ENCODE measurements around the gene GSTT4.

- TF ChIP-seq, protein P1, sequence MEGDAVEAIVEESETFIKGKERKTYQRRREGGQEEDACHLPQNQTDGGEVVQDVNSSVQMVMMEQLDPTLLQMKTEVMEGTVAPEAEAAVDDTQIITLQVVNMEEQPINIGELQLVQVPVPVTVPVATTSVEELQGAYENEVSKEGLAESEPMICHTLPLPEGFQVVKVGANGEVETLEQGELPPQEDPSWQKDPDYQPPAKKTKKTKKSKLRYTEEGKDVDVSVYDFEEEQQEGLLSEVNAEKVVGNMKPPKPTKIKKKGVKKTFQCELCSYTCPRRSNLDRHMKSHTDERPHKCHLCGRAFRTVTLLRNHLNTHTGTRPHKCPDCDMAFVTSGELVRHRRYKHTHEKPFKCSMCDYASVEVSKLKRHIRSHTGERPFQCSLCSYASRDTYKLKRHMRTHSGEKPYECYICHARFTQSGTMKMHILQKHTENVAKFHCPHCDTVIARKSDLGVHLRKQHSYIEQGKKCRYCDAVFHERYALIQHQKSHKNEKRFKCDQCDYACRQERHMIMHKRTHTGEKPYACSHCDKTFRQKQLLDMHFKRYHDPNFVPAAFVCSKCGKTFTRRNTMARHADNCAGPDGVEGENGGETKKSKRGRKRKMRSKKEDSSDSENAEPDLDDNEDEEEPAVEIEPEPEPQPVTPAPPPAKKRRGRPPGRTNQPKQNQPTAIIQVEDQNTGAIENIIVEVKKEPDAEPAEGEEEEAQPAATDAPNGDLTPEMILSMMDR (IDR thresholded peaks at IDR 0.05; ENCODE audit: poor library complexity, severe bottlenecking), result no peak
- TF ChIP-seq MXI1 (conservative IDR thresholded peaks at IDR 0.05; ENCODE audit: poor library complexity, severe bottlenecking) (no peak), EZH2 (IDR thresholded peaks at IDR 0.05; ENCODE audit: borderline replicate concordance, insufficient read depth, low read length, poor library complexity, severe bottlenecking) (no peak), TAF1 (IDR thresholded peaks at IDR 0.05; ENCODE audit: low read depth) (no peak), REST (IDR thresholded peaks at IDR 0.05; ENCODE audit: borderline replicate concordance) (no peak)
Measured at GRCh38 chr22:24005201-24005600, at the start of gene GSTT4.
